GM21576 (cell line): ENCODE measurements around the gene NID2.

ENCODE experiments used
- ATAC-seq: cut with Tn5 transposase; IDR thresholded peaks from one replicate; pipeline ENCODE4 v1.9.1; 2021; ENCODE audit warnings: mild to moderate bottlenecking, moderate library complexity; ENCODE audit not compliant: unreplicated experiment

The NID2 gene

DNA sequence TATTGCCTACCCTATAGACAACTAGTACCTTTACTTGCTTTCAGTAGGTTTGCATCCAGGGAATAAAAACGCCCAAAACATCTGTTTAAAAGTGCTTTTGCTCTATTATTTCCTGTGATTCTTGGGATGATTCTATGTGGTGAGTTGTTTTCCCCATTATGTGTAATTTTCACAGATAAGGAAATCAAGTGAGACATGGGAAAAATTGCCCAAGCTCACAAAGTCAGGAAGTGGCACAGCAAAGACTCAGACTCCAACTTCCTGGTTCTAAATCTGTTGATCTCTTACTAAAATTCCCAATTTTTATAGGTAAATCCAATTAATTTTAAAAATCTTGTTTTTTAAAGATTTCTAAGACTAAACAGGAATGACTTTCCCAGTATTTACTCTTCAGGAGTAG is 39.0 kb downstream of the NID2 start:
- ATAC-seq = no peak

DNA sequence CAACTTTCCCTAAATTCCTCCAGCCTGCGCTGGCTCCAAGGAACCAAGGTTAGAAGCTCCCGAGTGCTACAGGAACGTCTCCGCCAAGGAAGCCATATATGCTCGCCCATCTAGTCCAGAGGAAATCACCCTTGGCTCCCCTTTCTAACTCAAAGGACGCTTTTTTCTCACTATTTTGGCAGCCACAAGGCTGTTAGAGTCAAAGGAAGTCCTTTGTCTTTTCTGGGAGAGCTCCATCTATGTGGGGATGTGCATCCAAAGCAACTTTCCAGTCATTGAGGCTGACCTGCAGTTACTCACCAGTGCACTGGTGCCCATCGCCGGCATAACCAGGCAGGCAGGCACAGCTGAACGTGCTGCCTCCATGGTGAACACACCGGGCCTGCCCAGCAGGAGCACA is 42.0 kb downstream of the NID2 start:
- no peak for ATAC-seq

DNA sequence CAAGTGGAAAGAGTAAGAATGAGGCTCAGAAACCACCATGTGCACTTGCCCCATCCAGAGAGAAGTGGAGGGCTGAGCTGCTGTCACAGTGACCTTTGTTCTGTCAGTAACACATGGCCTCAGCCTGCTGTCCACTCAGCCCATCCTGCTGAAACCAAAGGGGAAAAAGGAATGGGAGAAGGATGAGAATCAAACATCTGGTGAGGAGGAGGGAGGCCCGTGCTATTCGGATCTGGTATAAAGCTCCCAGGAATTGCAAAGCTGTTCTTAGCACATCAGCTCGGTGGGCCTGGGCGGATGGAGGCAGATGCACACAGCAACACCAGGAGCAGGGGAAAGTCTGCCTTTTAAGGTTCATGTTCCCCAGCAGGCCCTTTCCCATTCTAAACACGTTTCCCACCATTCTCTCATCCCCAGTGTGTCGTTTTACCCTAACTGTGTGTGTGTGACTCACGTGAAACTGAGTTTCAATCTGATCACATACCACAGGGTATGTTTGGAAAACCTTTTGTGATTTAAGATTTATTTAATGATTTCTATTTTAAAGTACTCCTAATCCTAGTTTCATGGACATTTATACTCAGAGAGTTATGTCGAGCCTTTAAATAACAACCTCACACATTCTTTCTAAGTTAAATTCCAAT is 42.7 kb downstream of the NID2 start:
- ATAC-seq = no peak

DNA sequence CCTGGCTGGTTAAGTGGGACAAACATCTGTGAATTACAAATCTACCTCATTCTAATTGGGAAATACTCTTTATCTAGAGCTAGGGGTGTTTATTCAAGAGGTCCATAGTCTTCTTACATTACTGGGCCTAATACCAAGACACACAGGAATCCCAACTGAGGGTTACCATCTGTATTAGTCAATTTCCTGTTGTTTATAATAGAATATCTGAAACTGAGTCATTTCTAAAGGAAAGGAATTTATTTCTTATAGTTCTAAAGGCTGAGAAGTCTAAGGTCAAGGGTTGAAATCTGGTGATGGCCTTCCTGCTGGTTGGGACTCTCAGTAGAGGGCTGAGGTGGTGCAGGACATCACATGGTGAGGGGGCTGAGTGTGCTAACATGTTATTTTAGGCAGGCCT is 43.5 kb downstream of the NID2 start:
- ATAC-seq = no peak

DNA sequence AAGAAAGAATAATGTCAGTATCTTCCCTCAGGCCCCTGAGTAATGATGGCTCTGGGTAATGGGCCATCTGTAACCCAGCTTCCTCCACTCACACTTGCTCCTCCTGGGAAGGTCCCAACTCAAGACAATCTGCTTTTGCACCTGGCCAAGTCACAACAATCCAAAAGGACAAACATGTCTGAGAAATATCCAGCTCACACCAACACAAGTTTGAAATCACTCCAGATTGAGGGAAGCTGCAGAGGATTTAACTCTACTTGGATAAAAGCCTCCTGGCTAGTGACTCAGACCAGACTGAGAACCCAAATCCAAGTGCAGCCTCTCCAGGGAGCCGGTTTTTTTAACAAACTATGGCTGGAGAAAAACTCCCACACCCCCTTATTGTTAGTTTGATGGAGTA is 45.3 kb downstream of the NID2 start:
- no peak for ATAC-seq

DNA sequence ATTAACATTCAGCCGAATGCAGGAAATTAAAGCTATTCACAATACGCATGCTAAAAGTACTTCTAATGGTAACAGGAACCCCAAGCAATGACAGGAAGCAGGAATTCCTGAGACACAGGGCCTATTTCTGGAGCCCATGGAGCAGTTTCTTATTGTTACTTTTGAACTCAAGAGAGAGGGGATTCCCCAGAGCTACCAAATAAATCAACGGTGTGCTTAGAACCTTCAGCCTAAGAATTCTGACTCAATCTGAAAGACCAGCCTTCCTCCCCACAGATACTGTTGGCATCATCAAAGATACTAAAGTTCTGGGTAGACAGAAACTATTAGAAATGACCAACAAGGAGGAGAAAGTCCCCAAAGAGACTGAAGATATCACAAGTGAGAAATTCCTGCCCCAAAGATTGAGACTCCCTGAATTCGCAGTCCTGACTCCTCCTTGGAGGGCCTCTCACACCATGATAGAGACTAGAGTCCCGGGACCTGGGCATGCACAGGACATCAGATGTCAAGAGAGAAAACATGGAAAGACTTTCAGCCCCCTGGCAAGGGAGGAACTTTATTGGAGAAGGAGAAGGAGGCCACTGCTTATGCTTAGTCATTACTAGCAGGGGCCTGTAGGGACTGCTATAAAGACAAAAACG is 46.8 kb downstream of the NID2 start:
- peak; percentile 79 for ATAC-seq

DNA sequence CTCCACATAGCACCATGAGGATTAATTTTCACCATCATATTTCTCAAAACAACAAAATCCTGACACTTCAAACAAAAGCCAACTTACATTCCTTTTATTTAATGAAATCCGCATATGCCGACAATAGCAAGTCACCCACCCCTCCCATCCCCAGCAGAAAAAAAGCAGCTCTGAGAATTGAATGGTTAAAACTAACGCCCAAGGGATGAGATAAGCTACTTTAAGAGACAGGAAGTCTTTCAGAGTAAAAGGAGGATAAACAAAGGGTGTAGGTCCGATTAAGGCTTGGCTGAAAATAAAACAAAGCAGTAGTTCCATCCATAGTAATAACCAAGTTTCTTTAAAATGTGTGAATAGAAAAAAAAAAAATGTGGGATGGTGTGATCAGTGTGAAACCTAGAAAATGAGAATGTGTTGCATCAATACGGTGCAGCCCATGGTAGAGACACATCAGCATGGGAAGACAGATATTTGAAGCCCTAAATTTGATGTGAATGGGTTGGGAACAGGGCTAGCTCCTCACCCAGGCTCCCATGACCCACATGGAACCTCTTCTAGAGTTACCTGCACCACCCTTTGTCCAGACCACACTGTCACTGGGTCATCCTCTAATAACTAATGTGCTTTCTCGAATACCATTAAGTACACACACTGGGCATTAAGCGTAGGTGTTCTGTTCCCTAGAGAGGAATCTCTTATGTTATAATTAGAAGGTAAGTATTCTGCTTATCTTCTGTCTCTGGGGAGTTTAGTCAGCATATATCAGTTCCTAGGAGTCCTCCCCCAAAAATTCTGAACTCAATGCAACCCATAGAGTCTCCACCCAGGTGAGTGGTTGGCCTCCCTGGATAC is 47.8 kb downstream of the NID2 start:
- ATAC-seq = no peak

DNA sequence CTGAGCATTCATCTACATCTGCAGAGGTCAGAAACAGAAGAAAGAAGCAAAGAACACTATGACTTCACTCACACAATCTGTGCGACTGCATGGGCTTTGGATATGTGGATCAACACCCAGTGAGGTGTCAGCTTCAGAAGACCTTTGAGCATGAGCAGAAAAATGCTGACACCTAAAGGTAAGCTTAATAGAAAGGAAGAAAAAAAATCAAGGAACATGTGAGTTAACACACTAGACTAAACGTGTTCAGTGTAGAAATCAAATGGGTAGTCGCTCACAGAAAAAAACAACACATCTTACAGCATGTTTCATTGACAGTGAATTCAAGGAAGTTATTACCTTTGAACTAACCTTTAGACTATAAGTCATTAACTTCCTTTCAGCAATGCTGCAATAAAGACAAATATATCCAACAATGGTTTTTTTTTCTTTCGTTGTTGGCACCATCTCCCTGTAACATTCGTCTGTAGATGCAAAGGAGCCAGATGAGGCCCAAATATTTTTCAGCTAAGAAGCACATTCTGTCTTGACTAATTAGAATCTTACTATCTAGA is 48.6 kb downstream of the NID2 start:
- ATAC-seq = no peak

DNA sequence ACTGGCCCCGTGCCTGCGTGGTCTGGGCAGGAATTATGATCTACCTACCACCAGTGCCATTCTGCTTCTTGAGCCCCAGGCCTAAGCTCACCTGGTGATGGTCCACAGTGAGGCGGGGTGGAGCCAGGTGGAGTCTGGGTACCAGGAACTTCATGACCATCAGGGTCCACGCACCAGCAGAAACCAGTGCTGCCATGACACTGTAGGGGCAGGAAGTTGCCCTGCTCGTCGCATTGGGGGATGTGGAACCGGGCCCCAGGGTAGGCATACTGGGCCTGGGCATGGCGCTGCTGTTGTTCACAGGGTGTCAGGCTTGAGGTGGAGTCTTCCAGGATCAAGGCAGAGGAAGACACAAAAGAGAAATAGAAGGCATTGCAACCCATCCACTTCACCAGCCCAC is 49.9 kb downstream of the NID2 start:
- ATAC-seq = no peak

DNA sequence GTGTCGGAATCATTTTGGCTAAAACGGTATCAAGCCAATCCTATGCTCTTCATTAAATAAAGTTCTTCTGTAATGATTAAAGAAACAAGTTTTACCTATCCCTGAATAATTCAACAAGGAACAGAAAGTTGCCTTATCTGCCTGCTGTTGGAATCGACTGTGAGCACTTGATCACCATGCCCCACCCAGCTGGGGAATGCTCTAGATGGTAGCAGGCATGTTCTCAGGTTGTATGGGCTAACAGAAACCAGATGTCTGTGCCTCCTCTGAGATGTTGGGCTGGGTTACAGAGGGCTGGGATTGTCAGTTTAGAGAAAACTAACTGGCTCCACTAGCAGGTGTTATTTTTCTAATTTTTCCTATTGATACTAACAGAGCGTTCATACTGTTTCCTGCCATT is 50.6 kb downstream of the NID2 start:
- ATAC-seq = no peak

DNA sequence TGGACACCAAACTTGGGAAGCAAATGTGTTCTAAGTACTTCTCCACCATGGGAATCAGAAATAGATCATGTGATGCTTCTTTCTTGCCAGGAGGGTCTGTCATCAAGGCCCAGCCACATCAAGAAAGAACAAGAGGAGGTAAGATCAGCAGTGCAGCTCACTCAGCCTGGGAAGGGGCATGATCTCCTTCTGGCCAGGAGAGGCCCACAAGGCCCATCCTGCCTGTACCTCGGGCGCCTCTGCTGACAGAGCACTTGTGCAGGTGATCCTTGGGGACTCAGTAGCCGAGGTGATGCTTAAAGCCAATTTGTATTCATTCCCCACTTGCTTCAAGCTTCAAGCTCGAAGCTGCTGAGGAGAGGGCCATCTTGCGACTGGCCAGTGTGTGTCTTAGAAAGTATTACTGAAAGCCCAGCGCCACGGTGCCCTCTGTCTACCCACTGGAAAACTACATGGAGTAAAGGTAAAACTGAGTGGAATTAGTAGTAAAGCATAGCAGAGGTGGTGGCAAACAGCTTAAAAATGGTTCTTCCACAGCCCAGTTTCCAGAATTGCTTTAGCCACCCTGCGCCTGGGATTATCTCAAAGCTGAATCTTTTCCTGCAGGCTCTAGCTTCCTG is 53.3 kb downstream of the NID2 start:
- no peak for ATAC-seq

DNA sequence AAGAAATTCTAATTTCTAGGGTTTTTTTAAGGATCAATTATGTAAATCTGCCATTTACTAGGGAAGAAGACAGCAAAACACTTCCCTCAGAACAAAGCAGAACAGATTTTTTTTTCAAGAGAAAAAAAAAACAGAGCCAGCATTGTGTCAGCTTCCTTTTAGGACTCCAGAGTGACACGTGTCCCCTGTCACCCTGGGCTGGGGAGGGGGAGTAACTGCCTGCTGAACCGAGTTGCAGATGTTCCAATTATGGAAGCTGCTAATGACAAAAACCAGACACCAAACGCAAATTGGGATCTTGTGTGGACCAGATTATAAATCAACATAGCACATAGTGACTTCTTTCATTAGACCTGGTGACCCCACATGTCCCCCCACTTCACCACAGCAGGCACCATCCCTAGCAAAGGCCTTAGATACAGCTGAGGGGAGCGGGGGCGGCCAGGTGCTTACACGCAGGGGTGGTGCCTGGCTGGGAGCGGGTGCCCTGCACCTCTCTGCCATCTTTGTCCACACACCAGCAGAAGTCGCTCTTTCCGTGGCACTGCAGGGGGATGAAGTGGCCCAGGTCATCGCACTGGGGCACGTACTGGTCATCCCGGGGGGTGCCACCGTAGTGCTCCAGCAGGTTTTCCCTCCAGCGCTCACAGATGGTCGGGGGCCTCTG is 54.1 kb downstream of the NID2 start:
- no peak for ATAC-seq

DNA sequence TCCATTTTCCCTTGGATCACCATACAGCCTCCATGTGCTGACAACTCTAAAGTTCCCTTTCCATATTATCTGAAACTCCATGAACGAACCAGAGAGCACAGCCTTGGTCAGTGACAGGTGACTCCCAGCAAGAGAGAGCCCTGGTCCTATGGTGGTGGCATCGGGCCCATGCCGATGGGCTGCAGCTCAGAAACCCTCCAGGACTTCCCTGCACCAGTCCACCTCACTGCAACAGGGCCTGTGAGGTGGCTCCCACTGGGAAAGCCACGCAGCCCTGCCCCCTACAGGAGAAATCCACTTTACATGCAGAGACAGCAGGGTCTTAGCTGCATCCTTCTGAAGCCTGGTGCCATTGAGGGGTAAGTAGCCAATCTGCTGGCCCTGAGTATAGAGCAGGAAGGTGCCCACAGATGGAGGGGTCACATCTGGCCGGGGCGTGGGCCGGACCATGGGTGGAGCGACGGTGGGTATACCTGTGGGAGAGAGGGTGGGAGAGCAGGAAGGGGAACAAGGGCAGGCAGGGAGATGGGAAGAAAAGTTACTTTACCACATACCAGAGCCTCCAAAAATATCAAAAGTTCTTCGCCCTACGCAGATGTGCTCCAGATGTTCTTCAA is 54.8 kb downstream of the NID2 start:
- ATAC-seq = no peak

DNA sequence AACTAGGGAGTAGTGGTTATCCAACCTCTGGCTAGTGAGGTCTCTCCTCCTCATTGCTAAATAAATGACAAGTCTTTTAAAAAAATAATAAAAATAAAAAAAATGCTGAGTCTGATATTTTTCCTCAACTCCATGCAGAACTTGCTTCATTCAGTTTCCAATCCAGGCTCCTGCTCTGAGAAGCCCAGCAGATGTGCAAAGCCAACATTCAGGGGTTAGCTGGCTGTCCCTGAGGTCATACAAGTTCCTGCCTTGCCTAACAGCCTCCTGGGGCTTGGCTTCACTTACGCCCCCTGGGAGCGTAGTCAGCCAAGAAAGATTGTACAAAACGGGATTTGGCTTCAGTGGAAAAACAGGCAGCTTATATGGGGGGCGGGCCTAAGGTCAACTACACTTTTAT is 56.2 kb downstream of the NID2 start:
- ATAC-seq = no peak

DNA sequence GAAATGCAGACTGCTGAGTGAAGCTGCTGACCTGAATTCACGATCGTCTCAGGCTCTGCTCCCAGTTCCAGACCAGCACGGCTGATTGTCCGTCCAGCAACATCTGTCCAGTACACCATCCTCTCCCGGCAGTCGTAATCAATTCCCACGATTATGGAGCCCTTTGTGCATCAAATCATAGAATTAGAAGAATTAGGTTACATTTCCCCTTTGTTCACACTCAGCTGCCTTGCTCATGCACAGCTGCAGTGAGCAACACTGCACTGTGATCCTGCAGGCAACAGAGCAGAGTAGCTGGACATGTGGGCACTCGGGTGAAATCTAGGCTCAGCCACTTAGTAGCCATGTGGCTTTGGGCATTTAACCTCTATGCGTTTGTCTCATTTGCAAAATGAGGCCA is 57.3 kb downstream of the NID2 start:
- ATAC-seq = no peak

DNA sequence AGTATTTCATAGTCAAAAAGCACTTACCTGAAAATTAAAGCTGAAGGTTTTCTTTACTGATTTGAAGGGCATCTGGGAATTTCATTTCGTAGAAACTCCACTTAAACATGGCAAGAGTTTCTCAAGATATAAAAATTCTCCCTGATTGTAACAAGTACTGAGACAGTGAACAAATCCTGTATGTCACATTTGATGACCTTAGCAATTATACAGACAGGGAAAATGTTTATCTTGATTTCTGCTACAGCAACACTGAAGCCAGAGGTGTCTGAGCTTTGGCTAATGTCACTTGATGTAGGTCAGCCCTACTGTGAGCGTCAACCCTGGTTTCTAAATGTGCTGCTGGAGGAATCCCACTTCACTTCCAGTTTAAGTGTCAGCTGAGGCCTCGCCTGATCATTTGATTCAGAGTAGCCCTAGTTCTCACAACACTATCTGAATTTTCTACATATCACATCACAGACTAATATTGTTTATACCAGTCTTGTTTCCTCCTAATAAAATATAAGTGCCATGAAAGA is 58.6 kb downstream of the NID2 start:
- no peak for ATAC-seq

DNA sequence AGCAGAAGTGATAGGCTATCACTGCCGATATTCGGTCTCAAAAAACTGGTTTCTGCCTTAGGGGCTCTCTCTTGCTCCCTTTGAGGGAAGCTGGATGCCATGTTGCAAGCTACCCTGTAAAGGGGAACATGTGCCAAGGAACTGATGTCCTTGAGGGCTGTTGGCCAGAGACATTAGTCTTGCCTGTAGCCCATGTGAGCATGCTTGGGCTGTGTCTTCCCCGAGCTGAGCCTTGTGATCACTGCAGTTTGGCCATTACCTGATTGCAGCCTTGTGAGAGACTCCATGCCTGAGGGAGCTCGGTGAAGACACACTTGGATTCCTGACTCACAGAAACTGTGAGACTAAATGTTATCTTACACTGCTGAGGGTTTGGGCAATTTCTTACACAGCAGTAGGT is 60.7 kb downstream of the NID2 start:
- ATAC-seq = no peak

DNA sequence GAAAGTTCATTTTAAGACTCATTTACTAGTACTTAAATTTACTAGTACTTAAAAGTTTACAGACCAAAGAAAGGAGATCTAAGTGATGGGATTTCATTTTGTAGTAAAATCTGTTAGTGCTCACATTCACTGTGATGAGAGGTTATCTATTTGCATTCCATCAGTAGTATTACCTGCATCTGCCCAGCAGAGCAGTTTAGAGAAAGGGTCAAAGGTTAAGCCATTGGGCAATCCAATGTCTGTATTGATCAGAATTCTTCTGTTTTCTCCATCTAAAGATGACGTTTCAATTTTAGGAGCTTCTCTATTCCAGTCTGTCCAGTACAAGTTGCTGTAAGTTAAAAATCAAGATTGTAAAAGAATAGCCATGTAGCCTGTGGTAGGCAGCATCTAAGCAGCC is 61.2 kb downstream of the NID2 start:
- no peak for ATAC-seq

DNA sequence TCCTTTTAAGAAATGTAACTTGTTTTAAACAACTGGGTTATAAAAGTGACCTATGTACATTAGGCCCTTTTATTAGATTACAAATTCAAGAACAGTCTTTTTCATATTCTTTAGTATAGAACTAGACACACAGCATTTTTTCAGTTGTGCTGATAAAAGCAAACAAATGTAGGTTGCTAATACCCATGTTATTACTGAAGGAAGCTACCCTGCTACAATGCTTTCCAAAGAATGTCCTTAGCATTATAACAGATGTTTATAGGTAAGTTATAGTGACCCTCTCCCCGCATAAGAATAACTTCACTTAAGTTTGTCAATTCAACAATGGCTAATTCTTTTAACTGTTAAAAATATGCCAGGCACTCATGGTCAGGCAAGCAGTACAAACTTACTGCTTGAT is 61.6 kb downstream of the NID2 start:
- ATAC-seq = no peak

DNA sequence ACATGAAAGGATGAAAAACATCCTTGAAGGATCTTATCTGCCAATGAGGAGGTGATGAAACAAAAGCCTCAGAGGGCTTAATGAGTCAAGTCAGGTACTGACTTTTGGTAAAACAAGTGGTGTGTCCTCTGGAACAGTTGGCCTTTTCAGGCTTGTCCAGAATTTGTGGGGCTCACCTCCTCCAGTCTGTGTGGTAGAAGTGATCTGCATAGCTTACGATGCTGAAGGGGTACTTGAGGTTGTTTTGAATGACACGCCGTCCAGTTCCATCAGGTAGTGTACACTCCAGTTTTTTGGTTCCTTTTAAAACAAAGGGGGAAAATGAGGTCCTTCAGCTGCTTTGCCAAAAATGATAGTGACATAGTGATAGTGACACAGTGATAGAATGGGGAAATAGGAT is 62.5 kb downstream of the NID2 start:
- no peak for ATAC-seq
